ENCODE results near the gene LCN10. TPM values are rescaled to one million over a fixed set of nuclear protein-coding genes. Genes with fewer than 3 reads are reported as not detected.

The LCN10 gene
- total RNA-seq (2022) (not detected in 2 replicates), Bru-seq, nascent RNA (not detected), BruChase-seq, experiment 1, labeled RNA remaining after a 6-hour chase (not detected), BruChase-seq, experiment 2, labeled RNA remaining after a 2-hour chase (not detected)
- long read RNA-seq = 0 reads

DNA sequence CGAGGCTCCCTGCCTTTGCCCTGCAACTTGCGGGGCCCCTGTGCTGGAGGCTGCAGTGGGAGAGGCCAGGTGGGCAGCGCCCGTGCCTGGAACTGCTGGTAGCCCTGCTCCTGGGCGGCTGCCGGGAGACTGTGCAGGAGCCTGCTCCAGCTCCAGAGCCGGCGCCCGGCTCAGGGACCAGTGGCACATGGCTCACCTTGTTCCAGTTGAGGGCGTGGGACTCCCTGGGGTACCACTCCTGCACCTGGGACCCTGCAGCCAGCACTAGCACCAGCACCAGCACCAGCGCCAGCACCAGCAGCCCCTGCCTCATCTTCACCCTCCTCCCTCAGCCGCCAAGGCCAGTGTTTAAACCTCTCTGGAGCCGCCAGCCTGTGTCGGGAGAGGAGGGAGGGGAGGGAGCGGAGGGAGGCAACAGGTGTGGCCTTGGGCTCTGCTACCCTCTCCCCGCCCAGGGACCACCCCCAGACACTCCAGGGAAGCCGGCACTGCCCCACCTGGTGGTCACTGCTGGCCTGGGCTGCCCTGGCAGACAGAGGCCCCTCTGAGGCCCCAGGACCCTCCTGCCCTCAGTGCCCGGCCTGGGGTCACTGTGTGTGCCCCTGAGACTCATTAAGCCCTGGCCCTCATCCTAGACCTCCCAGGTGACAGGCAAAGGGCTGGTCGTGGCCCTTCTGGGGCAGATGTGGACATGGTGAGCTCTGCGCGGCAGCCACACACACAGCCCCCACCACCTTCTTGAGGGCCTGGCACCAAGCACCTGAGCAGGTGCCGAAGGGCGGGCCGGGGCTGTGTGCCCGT lies at the start of gene LCN10:
Gene LCN10, minus strand, starts transcription at position 350 of the 801 bp plus-strand sequence. Its CDS starts 37 bp downstream, at position 313.
- ChIA-PET POLR2A (interaction anchor here (2.5 kb wide), 1 partner anchor 15 kb away, joined by 6 read pairs; no protein-coding TSS in a partner anchor), CTCF (interaction anchor here (0.6 to 1.0 kb wide), 2 partner anchors 8 to 15 kb away, joined by 3 read pairs; no protein-coding TSS in a partner anchor)
- Mint-ChIP-seq H3K27ac (ENCODE audit: low read depth, unreplicated experiment) (no peak within 1 kb of the TSS), H3K4me3 (ENCODE audit: unreplicated experiment) (no peak within 1 kb of the TSS), H3K4me1 (ENCODE audit: insufficient read depth, unreplicated experiment) (no peaks in the 10 kb centered on the region), H3K36me3 (ENCODE audit: insufficient read depth, unreplicated experiment) (no peaks in the 10 kb centered on the region), H3K27me3 (ENCODE audit: insufficient read depth, unreplicated experiment) (peaks cover 37% of the 10 kb centered on the region), H3K9me3 (ENCODE audit: unreplicated experiment) (no peaks in the 10 kb centered on the region)
- intact Hi-C loops (cut with micrococcal nuclease) = no loop called here
- DNase-seq (ENCODE audit: unreplicated experiment) = no peak
- BruUV-seq (replicated peaks) = no TSS peak
- TF ChIP-seq, protein P1, sequence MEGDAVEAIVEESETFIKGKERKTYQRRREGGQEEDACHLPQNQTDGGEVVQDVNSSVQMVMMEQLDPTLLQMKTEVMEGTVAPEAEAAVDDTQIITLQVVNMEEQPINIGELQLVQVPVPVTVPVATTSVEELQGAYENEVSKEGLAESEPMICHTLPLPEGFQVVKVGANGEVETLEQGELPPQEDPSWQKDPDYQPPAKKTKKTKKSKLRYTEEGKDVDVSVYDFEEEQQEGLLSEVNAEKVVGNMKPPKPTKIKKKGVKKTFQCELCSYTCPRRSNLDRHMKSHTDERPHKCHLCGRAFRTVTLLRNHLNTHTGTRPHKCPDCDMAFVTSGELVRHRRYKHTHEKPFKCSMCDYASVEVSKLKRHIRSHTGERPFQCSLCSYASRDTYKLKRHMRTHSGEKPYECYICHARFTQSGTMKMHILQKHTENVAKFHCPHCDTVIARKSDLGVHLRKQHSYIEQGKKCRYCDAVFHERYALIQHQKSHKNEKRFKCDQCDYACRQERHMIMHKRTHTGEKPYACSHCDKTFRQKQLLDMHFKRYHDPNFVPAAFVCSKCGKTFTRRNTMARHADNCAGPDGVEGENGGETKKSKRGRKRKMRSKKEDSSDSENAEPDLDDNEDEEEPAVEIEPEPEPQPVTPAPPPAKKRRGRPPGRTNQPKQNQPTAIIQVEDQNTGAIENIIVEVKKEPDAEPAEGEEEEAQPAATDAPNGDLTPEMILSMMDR (IDR thresholded peaks at IDR 0.05; ENCODE audit: unreplicated experiment) = peak; percentile 41

DNA sequence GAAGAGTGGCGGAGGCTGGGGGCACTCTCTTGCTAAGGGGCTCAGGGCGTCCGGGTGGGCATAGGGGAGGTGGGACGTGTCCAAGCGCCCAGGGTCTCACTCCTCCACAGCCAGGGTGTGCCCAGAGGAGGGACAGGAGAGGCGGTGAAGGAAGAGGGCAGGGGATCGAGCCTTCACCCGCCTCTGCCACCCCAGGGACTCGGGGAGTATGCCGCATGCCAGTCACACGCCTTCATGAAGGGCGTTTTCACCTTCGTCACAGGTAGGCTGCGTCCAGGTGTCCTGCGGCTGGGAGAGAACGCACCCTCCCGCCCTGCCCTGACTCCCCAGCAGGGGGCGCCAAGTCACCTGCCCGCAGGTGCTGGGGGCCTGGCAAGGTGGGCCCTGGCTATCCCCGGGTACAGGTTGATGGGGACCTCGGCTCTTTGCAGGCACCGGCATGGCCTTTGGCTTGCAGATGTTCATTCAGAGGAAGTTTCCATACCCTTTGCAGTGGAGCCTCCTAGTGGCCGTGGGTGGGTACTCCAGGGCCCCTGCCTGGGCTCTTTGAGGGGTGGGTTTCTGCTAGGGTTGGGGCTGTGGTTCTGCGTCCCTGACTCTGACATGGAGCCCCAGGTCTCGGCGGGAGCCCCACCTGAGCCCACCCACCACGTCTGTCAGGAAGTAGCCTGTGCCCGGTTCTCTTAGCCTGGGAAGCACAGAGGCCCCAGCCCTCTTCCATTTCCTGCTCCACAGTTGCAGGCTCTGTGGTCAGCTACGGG lies 49.0 kb upstream of the LCN10 start:
- peak overlapping the region; percentile 81 for H3K4me3 Mint-ChIP-seq (ENCODE audit: unreplicated experiment)
- intact Hi-C loops (cut with micrococcal nuclease) = no loop called here
- H3K4me1 Mint-ChIP-seq (ENCODE audit: insufficient read depth, unreplicated experiment) = peaks cover 5% of the 10 kb centered on the region
- DNase-seq (ENCODE audit: unreplicated experiment) = peak; percentile 77
- H3K27ac Mint-ChIP-seq (ENCODE audit: low read depth, unreplicated experiment) = peak overlapping the region; percentile 94
- H3K9me3 Mint-ChIP-seq (ENCODE audit: unreplicated experiment) = no peaks in the 10 kb centered on the region
- CTCF ChIA-PET = interaction anchor here (0.6 to 1.5 kb wide), 13 partner anchors 11 to 604 kb away, joined by 3 to 12 read pairs (median 4); partner anchors contain the start of gene C8G
- POLR2A ChIA-PET = interaction anchor here (1.4 to 5.0 kb wide), 4 partner anchors 10 to 95 kb away, joined by 3 to 33 read pairs (median 10); partner anchors contain the start of genes RABL6 and TRAF2
- no TSS peak for BruUV-seq (replicated peaks)
- H3K36me3 Mint-ChIP-seq (ENCODE audit: insufficient read depth, unreplicated experiment) = peaks cover 22% of the 10 kb centered on the region
- no peaks in the 10 kb centered on the region for H3K27me3 Mint-ChIP-seq (ENCODE audit: insufficient read depth, unreplicated experiment)
- TF ChIP-seq, protein P1 (IDR thresholded peaks at IDR 0.05; ENCODE audit: unreplicated experiment) = peak; percentile 100

DNA sequence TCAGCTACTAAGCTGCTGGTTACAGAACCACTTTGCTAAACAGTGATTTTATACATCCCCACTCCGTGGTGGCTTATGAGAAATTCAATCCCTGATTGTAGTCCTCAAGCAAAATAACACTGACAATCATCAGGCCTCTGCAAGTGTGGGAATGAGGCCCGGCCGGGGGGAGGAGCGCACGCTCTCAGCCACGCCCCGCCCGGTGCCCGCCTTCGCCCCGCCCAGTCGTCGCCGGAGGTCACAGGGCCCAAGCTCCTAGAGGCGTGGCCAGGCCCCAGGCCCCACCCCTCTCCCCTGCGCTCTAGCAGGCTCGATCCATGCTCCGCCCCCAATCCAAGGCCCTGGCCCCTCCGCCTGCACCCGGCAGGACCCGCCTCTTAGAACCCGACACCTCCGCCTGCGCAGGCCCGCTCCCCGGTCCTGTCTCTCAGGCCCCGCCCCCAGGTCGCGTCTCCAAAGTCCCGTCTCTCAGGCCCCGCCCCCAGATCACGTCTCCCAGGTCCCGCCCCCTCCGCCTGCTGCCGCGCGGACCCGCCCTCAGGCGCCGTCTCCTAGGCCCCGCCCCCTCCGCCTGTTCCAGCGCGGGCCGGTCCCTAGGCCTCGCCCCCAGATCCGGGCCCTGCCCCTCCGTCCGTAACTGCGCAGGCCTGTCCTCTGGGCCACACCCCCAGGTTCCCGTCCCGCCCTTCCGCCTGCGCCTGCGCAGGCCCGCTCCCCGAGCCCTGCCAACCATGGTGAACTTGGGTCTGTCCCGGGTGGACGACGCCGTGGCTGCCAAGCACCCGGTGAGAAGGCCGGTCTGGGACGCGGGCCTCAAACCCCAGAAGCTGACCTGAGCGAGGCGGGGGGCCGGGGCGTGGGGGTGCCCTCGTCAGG lies 48.1 kb upstream of the LCN10 start, which contains the start of gene TMEM141:
Gene TMEM141, plus strand, starts transcription at position 705 of the 876 bp plus-strand sequence. Its CDS starts 27 bp downstream, at position 732.
- TF ChIP-seq, protein P1 (IDR thresholded peaks at IDR 0.05; ENCODE audit: unreplicated experiment) = no peak
- Mint-ChIP-seq H3K27ac (ENCODE audit: low read depth, unreplicated experiment) (peak within 1 kb of the TSS; percentile 94), H3K36me3 (ENCODE audit: insufficient read depth, unreplicated experiment) (peaks cover 22% of the 10 kb centered on the region), H3K4me1 (ENCODE audit: insufficient read depth, unreplicated experiment) (peaks cover 5% of the 10 kb centered on the region), H3K9me3 (ENCODE audit: unreplicated experiment) (no peaks in the 10 kb centered on the region), H3K27me3 (ENCODE audit: insufficient read depth, unreplicated experiment) (no peaks in the 10 kb centered on the region), H3K4me3 (ENCODE audit: unreplicated experiment) (peak within 1 kb of the TSS; percentile 81)
- CTCF ChIA-PET = interaction anchor here (0.7 to 0.9 kb wide), 3 partner anchors 25 to 297 kb away, joined by 3 to 6 read pairs (median 5); no protein-coding TSS in a partner anchor
- BruUV-seq (replicated peaks) = no TSS peak
- intact Hi-C loops (cut with micrococcal nuclease) = no loop called here
- DNase-seq (ENCODE audit: unreplicated experiment) = peak; percentile 99
- POLR2A ChIA-PET = interaction anchor here (0.6 to 5.0 kb wide), 13 partner anchors 9 to 831 kb away, joined by 3 to 33 read pairs (median 4); partner anchors contain the start of genes CLIC3, EDF1, MAN1B1 and RABL6
